Measurements from ENCODE around the gene RSAD2. TPM values are rescaled to one million over a fixed set of nuclear protein-coding genes. Genes with fewer than 3 reads are reported as not detected.
"Not testable (repeated sequence)": the region's sequence is repeated elsewhere in the genome, so short reads cannot be mapped to it uniquely, and the experiment has no call there.

The RSAD2 gene
- total and polyA plus RNA-seq, 4 donors = 2.1 to 13.9 (median 4.8) TPM

GRCh38 chr2:6893876-6894482 is 16.4 kb downstream of the RSAD2 start:
- no peak overlapping the region for H3K27ac ChIP-seq (ENCODE audit: low read depth, low read length)
- no peaks in the 10 kb centered on the region for H3K36me3 ChIP-seq (ENCODE audit: control insufficient read depth, insufficient read depth, low read length)
- WGBS (ENCODE audit: insufficient coverage) = 90% methylated on average over 2 of the region's 2 CpGs
- H3K4me3 ChIP-seq (ENCODE audit: low read depth, low read length) = no peak overlapping the region
- no peaks in the 10 kb centered on the region for H3K9me3 ChIP-seq (ENCODE audit: control insufficient read depth, insufficient read depth, low read length)
- H3K4me1 ChIP-seq (ENCODE audit: control insufficient read depth, insufficient read depth, low read length) = no peaks in the 10 kb centered on the region
- no peaks in the 10 kb centered on the region for H3K27me3 ChIP-seq (ENCODE audit: control insufficient read depth, insufficient read depth, low read length)
- no peak for DNase-seq (ENCODE audit: low read depth in 4 of 6, low spot score in 6 of 6)

DNA sequence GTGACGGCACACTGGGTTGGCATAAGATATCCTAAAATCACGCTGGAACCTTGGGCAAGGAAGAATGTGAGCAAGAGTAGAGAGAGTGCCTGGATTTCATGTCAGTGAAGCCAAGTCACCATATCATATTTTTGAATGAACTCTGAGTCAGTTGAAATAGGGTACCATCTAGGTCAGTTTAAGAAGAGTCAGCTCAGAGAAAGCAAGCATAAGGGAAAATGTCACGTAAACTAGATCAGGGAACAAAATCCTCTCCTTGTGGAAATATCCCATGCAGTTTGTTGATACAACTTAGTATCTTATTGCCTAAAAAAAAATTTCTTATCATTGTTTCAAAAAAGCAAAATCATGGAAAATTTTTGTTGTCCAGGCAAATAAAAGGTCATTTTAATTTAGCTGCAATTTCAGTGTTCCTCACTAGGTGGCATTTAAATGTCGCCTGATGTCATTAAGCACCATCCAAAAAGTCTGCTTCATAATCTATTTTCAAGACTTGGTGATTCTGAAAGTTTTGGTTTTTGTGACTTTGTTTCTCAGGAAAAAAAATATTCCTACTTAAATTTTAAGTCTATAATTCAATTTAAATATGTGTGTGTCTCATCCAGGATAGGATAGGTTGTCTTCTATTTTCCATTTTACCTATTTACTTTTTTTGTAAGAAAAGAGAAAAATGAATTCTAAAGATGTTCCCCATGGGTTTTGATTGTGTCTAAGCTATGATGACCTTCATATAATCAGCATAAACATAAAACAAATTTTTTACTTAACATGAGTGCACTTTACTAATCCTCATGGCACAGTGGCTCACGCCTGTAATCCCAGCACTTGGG is 19.6 kb downstream of the RSAD2 start:
- peak in 3 of 6 donors; percentile 56 to 82 (median 72) for DNase-seq (ENCODE audit: low read depth in 4 of 6, low spot score in 6 of 6)

GRCh38 chr2:6902581-6902980 is 25.0 kb downstream of the RSAD2 start:
- H3K4me3 ChIP-seq (ENCODE audit: low read depth, low read length); H3K9me3 ChIP-seq (ENCODE audit: control insufficient read depth, insufficient read depth, low read length); DNase-seq (ENCODE audit: low read depth in 4 of 6, low spot score in 6 of 6); H3K4me1 ChIP-seq (ENCODE audit: control insufficient read depth, insufficient read depth, low read length); H3K27ac ChIP-seq (ENCODE audit: low read depth, low read length); H3K36me3 ChIP-seq (ENCODE audit: control insufficient read depth, insufficient read depth, low read length); H3K27me3 ChIP-seq (ENCODE audit: control insufficient read depth, insufficient read depth, low read length): not testable (repeated sequence)
- no CpG with 5 or more reads among the region's 2 CpGs for WGBS (ENCODE audit: insufficient coverage)

More for the DNA sequence above, 19.6 kb downstream of the RSAD2 start:
- Histone ChIP-seq H3K4me3 (ENCODE audit: low read depth, low read length) (no peak overlapping the region), H3K27ac (ENCODE audit: low read depth, low read length) (no peak overlapping the region), H3K9me3 (ENCODE audit: control insufficient read depth, insufficient read depth, low read length) (no peaks in the 10 kb centered on the region), H3K27me3 (ENCODE audit: control insufficient read depth, insufficient read depth, low read length) (no peaks in the 10 kb centered on the region), H3K4me1 (ENCODE audit: control insufficient read depth, insufficient read depth, low read length) (no peaks in the 10 kb centered on the region), H3K36me3 (ENCODE audit: control insufficient read depth, insufficient read depth, low read length) (no peaks in the 10 kb centered on the region)
- 88% methylated on average over 2 of the region's 5 CpGs for WGBS (ENCODE audit: insufficient coverage)

- no peaks in the 10 kb centered on the region for H3K36me3 ChIP-seq (ENCODE audit: control insufficient read depth, insufficient read depth, low read length)
- H3K4me3 ChIP-seq (ENCODE audit: low read depth, low read length) = no peak overlapping the region
- H3K9me3 ChIP-seq (ENCODE audit: control insufficient read depth, insufficient read depth, low read length) = no peaks in the 10 kb centered on the region
- no peaks in the 10 kb centered on the region for H3K27me3 ChIP-seq (ENCODE audit: control insufficient read depth, insufficient read depth, low read length)
- no CpG with 5 or more reads among the region's 1 CpG for WGBS (ENCODE audit: insufficient coverage)
- no peak overlapping the region for H3K27ac ChIP-seq (ENCODE audit: low read depth, low read length)
- no peak for DNase-seq (ENCODE audit: low read depth in 4 of 6, low spot score in 6 of 6)
- H3K4me1 ChIP-seq (ENCODE audit: control insufficient read depth, insufficient read depth, low read length) = no peaks in the 10 kb centered on the region
Measured at GRCh38 chr2:6905668-6906067, 28.1 kb downstream of the RSAD2 start.

DNA sequence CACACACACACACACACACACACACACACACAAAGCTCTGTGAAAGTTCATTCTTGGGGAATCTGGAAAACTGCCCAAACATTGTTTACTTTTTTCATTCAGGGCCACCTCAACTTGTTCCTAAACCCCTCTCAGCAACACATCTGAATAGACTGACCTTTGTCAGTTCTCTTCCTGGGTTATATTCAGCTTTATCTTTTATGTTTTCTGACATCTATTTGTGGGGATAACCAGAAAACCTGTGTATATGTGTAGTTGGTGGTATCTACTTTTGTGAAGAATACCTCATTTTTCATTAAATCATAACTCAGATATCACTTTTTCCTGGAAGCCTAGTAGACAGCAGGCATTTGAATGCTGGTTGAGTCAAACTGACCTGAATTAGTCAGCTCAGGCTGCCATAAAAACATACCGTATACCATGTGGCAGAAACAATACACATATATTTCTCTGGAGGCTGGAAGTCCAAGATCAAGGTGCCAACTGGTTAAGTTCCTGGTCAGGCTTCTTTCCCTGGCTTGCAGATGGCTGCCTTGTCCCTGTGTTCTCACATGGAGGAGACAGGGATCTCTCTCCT is 28.7 kb downstream of the RSAD2 start:
- H3K36me3 ChIP-seq (ENCODE audit: control insufficient read depth, insufficient read depth, low read length) = no peaks in the 10 kb centered on the region
- no peaks in the 10 kb centered on the region for H3K4me1 ChIP-seq (ENCODE audit: control insufficient read depth, insufficient read depth, low read length)
- 78% methylated on average over 1 of the region's 1 CpG for WGBS (ENCODE audit: insufficient coverage)
- H3K9me3 ChIP-seq (ENCODE audit: control insufficient read depth, insufficient read depth, low read length) = no peaks in the 10 kb centered on the region
- no peak overlapping the region for H3K27ac ChIP-seq (ENCODE audit: low read depth, low read length)
- no peak for DNase-seq (ENCODE audit: low read depth in 4 of 6, low spot score in 6 of 6)
- H3K27me3 ChIP-seq (ENCODE audit: control insufficient read depth, insufficient read depth, low read length) = no peaks in the 10 kb centered on the region
- H3K4me3 ChIP-seq (ENCODE audit: low read depth, low read length) = no peak overlapping the region

DNA sequence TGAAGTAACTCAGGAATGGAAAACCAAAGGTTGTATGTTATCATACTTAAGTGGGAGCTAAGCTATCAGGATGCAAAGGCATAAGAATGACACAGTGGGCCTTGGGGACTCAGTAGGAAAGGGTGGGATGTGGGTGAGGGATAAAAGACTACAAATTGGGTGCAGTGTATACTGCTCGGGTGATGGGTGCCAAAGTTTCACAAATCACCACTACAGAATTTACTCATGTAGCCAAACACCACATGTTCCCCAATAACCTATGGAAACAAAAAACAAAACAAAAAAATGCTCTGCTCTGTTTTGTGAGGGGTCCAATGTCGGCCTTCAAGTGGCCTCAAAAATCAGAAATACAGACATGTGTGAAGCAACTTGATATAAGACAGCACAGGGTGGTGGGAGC is 30.7 kb downstream of the RSAD2 start:
- no CpG with 5 or more reads among the region's 2 CpGs for WGBS (ENCODE audit: insufficient coverage)
- H3K27ac ChIP-seq (ENCODE audit: low read depth, low read length) = no peak overlapping the region
- H3K9me3 ChIP-seq (ENCODE audit: control insufficient read depth, insufficient read depth, low read length) = no peaks in the 10 kb centered on the region
- no peak overlapping the region for H3K4me3 ChIP-seq (ENCODE audit: low read depth, low read length)
- no peak for DNase-seq (ENCODE audit: low read depth in 4 of 6, low spot score in 6 of 6)
- H3K27me3 ChIP-seq (ENCODE audit: control insufficient read depth, insufficient read depth, low read length) = no peaks in the 10 kb centered on the region
- no peaks in the 10 kb centered on the region for H3K36me3 ChIP-seq (ENCODE audit: control insufficient read depth, insufficient read depth, low read length)
- no peaks in the 10 kb centered on the region for H3K4me1 ChIP-seq (ENCODE audit: control insufficient read depth, insufficient read depth, low read length)

DNA sequence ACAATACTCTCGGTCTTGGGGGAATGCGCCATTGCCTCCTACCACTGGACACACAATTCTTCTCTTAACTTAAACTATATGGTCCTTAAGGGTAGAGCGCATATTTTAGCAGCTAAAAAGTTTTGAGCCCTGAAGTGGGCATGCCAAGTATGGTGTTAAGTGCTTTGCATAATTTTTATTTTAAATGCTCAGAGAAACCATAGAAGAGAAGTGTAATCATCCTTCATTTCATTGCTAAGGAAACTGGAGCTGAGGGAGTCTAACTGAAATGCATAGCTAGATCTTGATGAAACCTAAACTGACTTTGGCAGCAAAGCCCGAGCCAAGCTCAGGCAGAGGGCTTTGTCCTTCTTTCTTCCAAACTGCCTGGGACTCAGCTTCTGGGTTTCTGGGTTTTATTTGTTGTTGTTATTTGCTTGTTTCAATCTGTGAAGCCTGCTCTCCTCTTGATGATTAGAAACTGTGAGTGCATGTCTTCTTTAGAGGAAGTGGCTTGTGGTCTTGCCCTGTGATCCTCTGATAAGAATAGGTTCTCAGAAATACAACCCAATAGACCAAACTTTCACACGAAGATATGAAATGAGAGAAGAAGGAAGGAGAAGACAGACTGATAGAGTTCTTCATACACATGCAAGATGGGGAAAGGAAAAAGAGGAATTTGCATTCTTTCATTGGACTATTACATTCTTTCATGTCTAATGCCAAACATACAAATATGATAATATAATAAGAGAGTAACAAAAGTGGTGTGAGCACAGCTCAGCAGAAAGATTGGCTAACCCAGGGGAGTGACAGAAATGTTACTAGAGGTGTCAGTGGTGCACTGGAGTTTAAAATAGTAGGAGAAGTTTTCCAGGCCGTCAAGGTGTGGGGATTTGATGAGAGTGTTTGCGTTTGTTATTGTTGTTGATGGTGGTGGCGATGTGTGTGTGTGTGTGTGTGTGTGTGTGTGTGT is 32.1 kb downstream of the RSAD2 start:
- DNase-seq (ENCODE audit: low read depth in 4 of 6, low spot score in 6 of 6) = no peak

GRCh38 chr2:6911721-6912120 is 34.1 kb downstream of the RSAD2 start:
- H3K4me3 ChIP-seq (ENCODE audit: low read depth, low read length) = no peak overlapping the region
- H3K36me3 ChIP-seq (ENCODE audit: control insufficient read depth, insufficient read depth, low read length) = no peaks in the 10 kb centered on the region
- no peak overlapping the region for H3K27ac ChIP-seq (ENCODE audit: low read depth, low read length)
- H3K27me3 ChIP-seq (ENCODE audit: control insufficient read depth, insufficient read depth, low read length) = no peaks in the 10 kb centered on the region
- H3K9me3 ChIP-seq (ENCODE audit: control insufficient read depth, insufficient read depth, low read length) = no peaks in the 10 kb centered on the region
- no peak for DNase-seq (ENCODE audit: low read depth in 4 of 6, low spot score in 6 of 6)
- H3K4me1 ChIP-seq (ENCODE audit: control insufficient read depth, insufficient read depth, low read length) = peaks cover 3% of the 10 kb centered on the region

More for the DNA sequence above, 32.1 kb downstream of the RSAD2 start:
- no peaks in the 10 kb centered on the region for H3K4me1 ChIP-seq (ENCODE audit: control insufficient read depth, insufficient read depth, low read length)
- WGBS (ENCODE audit: insufficient coverage) = 73% methylated on average over 4 of the region's 8 CpGs
- H3K36me3 ChIP-seq (ENCODE audit: control insufficient read depth, insufficient read depth, low read length) = no peaks in the 10 kb centered on the region
- no peak overlapping the region for H3K4me3 ChIP-seq (ENCODE audit: low read depth, low read length)
- no peaks in the 10 kb centered on the region for H3K9me3 ChIP-seq (ENCODE audit: control insufficient read depth, insufficient read depth, low read length)
- no peaks in the 10 kb centered on the region for H3K27me3 ChIP-seq (ENCODE audit: control insufficient read depth, insufficient read depth, low read length)
- H3K27ac ChIP-seq (ENCODE audit: low read depth, low read length) = no peak overlapping the region

- H3K36me3 ChIP-seq (ENCODE audit: control insufficient read depth, insufficient read depth, low read length) = no peaks in the 10 kb centered on the region
- peaks cover 12% of the 10 kb centered on the region for H3K4me1 ChIP-seq (ENCODE audit: control insufficient read depth, insufficient read depth, low read length)
- H3K4me3 ChIP-seq (ENCODE audit: low read depth, low read length) = no peak overlapping the region
- WGBS (ENCODE audit: insufficient coverage) = 94% methylated on average over 5 of the region's 9 CpGs
- no peaks in the 10 kb centered on the region for H3K27me3 ChIP-seq (ENCODE audit: control insufficient read depth, insufficient read depth, low read length)
- no peaks in the 10 kb centered on the region for H3K9me3 ChIP-seq (ENCODE audit: control insufficient read depth, insufficient read depth, low read length)
- no peak overlapping the region for H3K27ac ChIP-seq (ENCODE audit: low read depth, low read length)
- DNase-seq (ENCODE audit: low read depth in 4 of 6, low spot score in 6 of 6) = no peak
Measured at GRCh38 chr2:6913415-6914157, 36.0 kb downstream of the RSAD2 start.
